HepG2 (cell line): ENCODE data around the gene FOSL2. TPM values are rescaled to one million over a fixed set of nuclear protein-coding genes. Genes with fewer than 3 reads are reported as not detected.

Experiments
- ATAC-seq: fragments of 200-7000 bp; cut with Tn5 transposase; 3 replicates; pipeline ENCODE4 v1.9.1; 2020; ENCODE audit warnings: mild to moderate bottlenecking, moderate library complexity
- BruUV-seq: library from RNA; stranded (reverse); fragments of 400-500 nt; replicated peaks from 2 replicates; lab custom pipeline; 2021; lab: Mats Ljungman, UMichigan
- CTCF ChIA-PET: fragments of 300-600 bp; formaldehyde crosslinking; extraction: SDS; loops from one replicate; lab custom pipeline; 2021; ENCODE audit warnings: low total read pairs, inconsistent platforms, low intra/inter-chr PET ratio; lab: Yijun Ruan, JAX
- POLR2A ChIA-PET: fragments of 350-600 bp; sonication (Branson Sonifier 250); formaldehyde crosslinking; loops from one replicate; lab custom pipeline; 2020; ENCODE audit warnings: antibody characterized with exemption, inconsistent platforms; lab: Yijun Ruan, JAX
- DNase-seq: peaks from one replicate; pipeline ENCODE4 v3.0.0-alpha.2; 2015; ENCODE audit warnings: low spot score
- FAIRE-seq: peaks from 3 replicates; lab custom pipeline; 2011; peaks lifted over from hg19 to GRCh38; lab: Jason Lieb, UNC
- H2AFZ ChIP-seq: one replicate; pipeline ENCODE4 v1.6.1; 2011; ENCODE audit warnings: low read length, inconsistent platforms
- H3K27ac ChIP-seq: fragments of 300-600 bp; 3 replicates; pipeline ENCODE4 v1.8.0; 2011; ENCODE audit warnings: mixed run types, mild to moderate bottlenecking, mixed read lengths, low read length, inconsistent platforms; ENCODE audit not compliant: insufficient read depth; ENCODE audit errors: extremely low read length
- H3K27me3 ChIP-seq, 2 experiments: fragments of 200-600 bp in 1 of 2; 2 replicates in 1 of 2; 3 replicates in 1 of 2; pipeline versions ENCODE4 v1.6.0 to v1.8.0; 2011; ENCODE audit warnings: low read length in 2 of 2, mild to moderate bottlenecking in 2 of 2, moderate library complexity in 2 of 2, inconsistent platforms in 1 of 2; ENCODE audit not compliant: insufficient read depth in 2 of 2, control insufficient read depth in 1 of 2
- H3K36me3 ChIP-seq, 2 experiments: fragments of 200-600 bp in 1 of 2; replicated peaks in 1 of 2; 2 replicates in 1 of 2; 3 replicates in 1 of 2; pipeline versions ENCODE4 v1.5.1 to v1.8.0; 2011; ENCODE audit warnings: low read length in 2 of 2, inconsistent platforms in 1 of 2; ENCODE audit not compliant: insufficient read depth in 2 of 2, control insufficient read depth in 1 of 2
- H3K4me1 ChIP-seq: 2 replicates; pipeline ENCODE4 v1.5.1; 2012; ENCODE audit warnings: low read length, inconsistent platforms; ENCODE audit not compliant: insufficient read depth
- H3K4me2 ChIP-seq: 2 replicates; pipeline ENCODE4 v1.6.0; 2011; ENCODE audit warnings: low read depth, low read length, inconsistent platforms
- H3K4me3 ChIP-seq, 3 experiments: fragments of 200-600 bp in 1 of 3; sonication (generic), shearing (Covaris generic) in 1 of 3; replicated peaks in 1 of 3; 2 replicates each; pipeline ENCODE4 v1.5.1; 2011 to 2016; ENCODE audit warnings: low read length in 3 of 3, inconsistent platforms in 2 of 3, low read depth in 2 of 3, mild to moderate bottlenecking in 2 of 3, control low read depth in 1 of 3, mixed read lengths in 1 of 3; ENCODE audit not compliant: insufficient read depth in 1 of 3
- H3K79me2 ChIP-seq: one replicate; pipeline ENCODE4 v1.6.1; 2011; ENCODE audit warnings: low read length, inconsistent platforms; ENCODE audit not compliant: insufficient read depth
- H3K9ac ChIP-seq: 2 replicates; pipeline ENCODE4 v1.6.0; 2011; ENCODE audit warnings: mild to moderate bottlenecking, low read depth, low read length, inconsistent platforms; ENCODE audit not compliant: insufficient read depth
- H3K9me3 ChIP-seq: 2 replicates; pipeline ENCODE4 v1.5.1; 2012; ENCODE audit warnings: mild to moderate bottlenecking, low read length
- H4K20me1 ChIP-seq: 2 replicates; pipeline ENCODE4 v1.6.0; 2011; ENCODE audit warnings: inconsistent platforms, mild to moderate bottlenecking, low read length, moderate library complexity; ENCODE audit not compliant: insufficient read depth
- FOSL2 ChIP-seq: sonication (generic); formaldehyde crosslinking; IDR thresholded peaks from 2 replicates; pipeline ENCODE4 v1.4.0; 2020; ENCODE audit warnings: missing genetic modification reagents
- GABPB1 ChIP-seq: IDR thresholded peaks from 2 replicates; pipeline ENCODE4 v1.6.1; 2016; ENCODE audit warnings: mild to moderate bottlenecking, missing genetic modification reagents, moderate library complexity, missing compliant biosample characterization
- KAT8 ChIP-seq: IDR thresholded peaks from 2 replicates; pipeline ENCODE4 v1.6.1; 2016; ENCODE audit warnings: missing genetic modification reagents, missing compliant biosample characterization
- MTA1 ChIP-seq: sonication (generic); formaldehyde crosslinking; IDR thresholded peaks from 2 replicates; pipeline ENCODE4 v1.4.0; 2020; ENCODE audit warnings: missing genetic modification reagents, mild to moderate bottlenecking, borderline replicate concordance
- RFX3 ChIP-seq: IDR thresholded peaks from 2 replicates; pipeline ENCODE4 v1.6.1; 2016; ENCODE audit warnings: missing biosample characterization, missing genetic modification reagents
- ZNF432 ChIP-seq: sonication (generic); formaldehyde crosslinking; IDR thresholded peaks from 2 replicates; pipeline ENCODE4 v1.5.0; 2020; ENCODE audit warnings: missing genetic modification reagents, mild to moderate bottlenecking, borderline replicate concordance
- ZNF577 ChIP-seq: sonication (generic); formaldehyde crosslinking; IDR thresholded peaks from 2 replicates; pipeline ENCODE4 v1.4.0; 2020; ENCODE audit warnings: mild to moderate bottlenecking, low read depth, missing genetic modification reagents, borderline replicate concordance
- ZNF629 ChIP-seq: sonication (generic); formaldehyde crosslinking; conservative IDR thresholded peaks from 2 replicates; pipeline ENCODE4 v1.5.0; 2020; ENCODE audit warnings: missing genetic modification reagents
- WGBS: methylation state at CpG from one replicate; pipeline ENCODE4 v1.1.6; 2017; ENCODE audit warnings: low lambda C conversion rate; 5-methylcytosine and 5-hydroxymethylcytosine counted together
- in situ Hi-C: cut with HindIII; loops from 2 replicates; pipeline ENCODE4 v1.10.0; 2017; ENCODE audit warnings: low pct_unique_long_range_greater_than_20kb; ENCODE audit not compliant: extremely low pct_ligation_motif_present
- intact Hi-C: fragments of 100-400 bp; cut with micrococcal nuclease; formaldehyde crosslinking; loops from one replicate; pipeline ENCODE4 v1.10.0; 2022; ENCODE audit not compliant: unreplicated experiment
- polyA plus RNA-seq, 8 experiments: library from polyadenylated mRNA; depleted of rRNA in 3 of 8; stranded (reverse) in 7 of 8; unstranded in 1 of 8; fragments of >200 nt; fragmentation: Illumina TruSeq in 4 of 8; extraction: Trizol in 4 of 8; gene quantifications; 2 replicates each; pipeline versions ENCODE4 v1.2.1 to v1.2.3, GENCODE V29; 2011 to 2016; ENCODE audit warnings: low read depth in 4 of 8, missing spikeins in 1 of 8, mixed read lengths in 1 of 8; ENCODE audit not compliant: insufficient read depth in 1 of 8
- total RNA-seq, 5 experiments: library from RNA; depleted of rRNA; stranded (reverse); fragments of >200 nt; fragmentation: Illumina TruSeq; extraction: Trizol; gene quantifications; 2 replicates each; pipeline ENCODE4 v1.2.3, GENCODE V29; 2016; ENCODE audit warnings: low read depth in 1 of 5
- TF ChIP-seq, protein P1 (sequence below): sonication (generic); formaldehyde crosslinking; IDR thresholded peaks from 2 replicates; pipeline ENCODE4 v1.9.0; 2021; ENCODE audit warnings: missing genetic modification reagents, borderline replicate concordance
- TF ChIP-seq, protein P2 (sequence below): sonication (generic); formaldehyde crosslinking; IDR thresholded peaks from 2 replicates; pipeline ENCODE4 v1.4.0; 2020; ENCODE audit warnings: missing genetic modification reagents
- TF ChIP-seq, protein P3 (sequence below): sonication (generic); formaldehyde crosslinking; IDR thresholded peaks from 2 replicates; pipeline ENCODE4 v1.9.0; 2022; ENCODE audit warnings: low read depth, missing genetic modification reagents

FOSL2 gene
- total and polyA plus RNA-seq, 2 of the 13 experiments (the other 11 are each of a cell fraction or from before 2014, with no cell fraction given): 3.4 to 18.1 TPM

DNA sequence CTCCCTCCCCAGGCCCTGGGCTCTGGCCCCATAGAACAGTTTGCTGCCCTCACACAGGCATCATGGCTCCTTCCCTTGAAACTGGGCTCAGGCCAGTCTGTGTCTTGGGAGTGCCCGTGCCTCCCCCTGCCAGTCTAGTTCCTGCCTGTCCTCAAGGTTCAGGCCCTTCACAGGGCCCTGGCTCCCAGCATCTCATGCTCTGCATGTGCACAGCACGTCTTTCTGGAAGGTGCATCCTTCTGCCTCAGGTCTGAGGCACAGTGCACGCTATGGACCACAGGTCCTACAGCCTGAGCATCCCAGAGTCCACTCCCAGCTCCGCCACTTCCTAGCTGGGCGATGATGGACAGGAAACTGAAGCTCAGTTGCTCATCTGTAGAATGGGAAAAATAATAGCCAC, 35.6 kb upstream of the FOSL2 start:
- no peak for TF ChIP-seq FOSL2 (CRISPR knock-in tag)
- 0 out of 2 replicates have a peak, but pooled peaks have one; percentile 23 for TF ChIP-seq MTA1
- 0 out of 2 replicates have a peak, but pooled peaks have one; percentile 28 for TF ChIP-seq ZNF629 (CRISPR knock-in tag)
- TF ChIP-seq, protein P1, sequence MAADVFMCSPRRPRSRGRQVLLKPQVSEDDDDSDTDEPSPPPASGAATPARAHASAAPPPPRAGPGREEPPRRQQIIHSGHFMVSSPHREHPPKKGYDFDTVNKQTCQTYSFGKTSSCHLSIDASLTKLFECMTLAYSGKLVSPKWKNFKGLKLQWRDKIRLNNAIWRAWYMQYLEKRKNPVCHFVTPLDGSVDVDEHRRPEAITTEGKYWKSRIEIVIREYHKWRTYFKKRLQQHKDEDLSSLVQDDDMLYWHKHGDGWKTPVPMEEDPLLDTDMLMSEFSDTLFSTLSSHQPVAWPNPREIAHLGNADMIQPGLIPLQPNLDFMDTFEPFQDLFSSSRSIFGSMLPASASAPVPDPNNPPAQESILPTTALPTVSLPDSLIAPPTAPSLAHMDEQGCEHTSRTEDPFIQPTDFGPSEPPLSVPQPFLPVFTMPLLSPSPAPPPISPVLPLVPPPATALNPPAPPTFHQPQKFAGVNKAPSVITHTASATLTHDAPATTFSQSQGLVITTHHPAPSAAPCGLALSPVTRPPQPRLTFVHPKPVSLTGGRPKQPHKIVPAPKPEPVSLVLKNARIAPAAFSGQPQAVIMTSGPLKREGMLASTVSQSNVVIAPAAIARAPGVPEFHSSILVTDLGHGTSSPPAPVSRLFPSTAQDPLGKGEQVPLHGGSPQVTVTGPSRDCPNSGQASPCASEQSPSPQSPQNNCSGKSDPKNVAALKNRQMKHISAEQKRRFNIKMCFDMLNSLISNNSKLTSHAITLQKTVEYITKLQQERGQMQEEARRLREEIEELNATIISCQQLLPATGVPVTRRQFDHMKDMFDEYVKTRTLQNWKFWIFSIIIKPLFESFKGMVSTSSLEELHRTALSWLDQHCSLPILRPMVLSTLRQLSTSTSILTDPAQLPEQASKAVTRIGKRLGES (CRISPR knock-in tag): no peak
- no peak for TF ChIP-seq ZNF432
- no peak for TF ChIP-seq GABPB1
- TF ChIP-seq RFX3: no peak
- TF ChIP-seq, protein P2, sequence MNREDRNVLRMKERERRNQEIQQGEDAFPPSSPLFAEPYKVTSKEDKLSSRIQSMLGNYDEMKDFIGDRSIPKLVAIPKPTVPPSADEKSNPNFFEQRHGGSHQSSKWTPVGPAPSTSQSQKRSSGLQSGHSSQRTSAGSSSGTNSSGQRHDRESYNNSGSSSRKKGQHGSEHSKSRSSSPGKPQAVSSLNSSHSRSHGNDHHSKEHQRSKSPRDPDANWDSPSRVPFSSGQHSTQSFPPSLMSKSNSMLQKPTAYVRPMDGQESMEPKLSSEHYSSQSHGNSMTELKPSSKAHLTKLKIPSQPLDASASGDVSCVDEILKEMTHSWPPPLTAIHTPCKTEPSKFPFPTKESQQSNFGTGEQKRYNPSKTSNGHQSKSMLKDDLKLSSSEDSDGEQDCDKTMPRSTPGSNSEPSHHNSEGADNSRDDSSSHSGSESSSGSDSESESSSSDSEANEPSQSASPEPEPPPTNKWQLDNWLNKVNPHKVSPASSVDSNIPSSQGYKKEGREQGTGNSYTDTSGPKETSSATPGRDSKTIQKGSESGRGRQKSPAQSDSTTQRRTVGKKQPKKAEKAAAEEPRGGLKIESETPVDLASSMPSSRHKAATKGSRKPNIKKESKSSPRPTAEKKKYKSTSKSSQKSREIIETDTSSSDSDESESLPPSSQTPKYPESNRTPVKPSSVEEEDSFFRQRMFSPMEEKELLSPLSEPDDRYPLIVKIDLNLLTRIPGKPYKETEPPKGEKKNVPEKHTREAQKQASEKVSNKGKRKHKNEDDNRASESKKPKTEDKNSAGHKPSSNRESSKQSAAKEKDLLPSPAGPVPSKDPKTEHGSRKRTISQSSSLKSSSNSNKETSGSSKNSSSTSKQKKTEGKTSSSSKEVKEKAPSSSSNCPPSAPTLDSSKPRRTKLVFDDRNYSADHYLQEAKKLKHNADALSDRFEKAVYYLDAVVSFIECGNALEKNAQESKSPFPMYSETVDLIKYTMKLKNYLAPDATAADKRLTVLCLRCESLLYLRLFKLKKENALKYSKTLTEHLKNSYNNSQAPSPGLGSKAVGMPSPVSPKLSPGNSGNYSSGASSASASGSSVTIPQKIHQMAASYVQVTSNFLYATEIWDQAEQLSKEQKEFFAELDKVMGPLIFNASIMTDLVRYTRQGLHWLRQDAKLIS (CRISPR knock-in tag): no peak
- no peak for TF ChIP-seq KAT8 (CRISPR knock-in tag)
- TF ChIP-seq, protein P3, sequence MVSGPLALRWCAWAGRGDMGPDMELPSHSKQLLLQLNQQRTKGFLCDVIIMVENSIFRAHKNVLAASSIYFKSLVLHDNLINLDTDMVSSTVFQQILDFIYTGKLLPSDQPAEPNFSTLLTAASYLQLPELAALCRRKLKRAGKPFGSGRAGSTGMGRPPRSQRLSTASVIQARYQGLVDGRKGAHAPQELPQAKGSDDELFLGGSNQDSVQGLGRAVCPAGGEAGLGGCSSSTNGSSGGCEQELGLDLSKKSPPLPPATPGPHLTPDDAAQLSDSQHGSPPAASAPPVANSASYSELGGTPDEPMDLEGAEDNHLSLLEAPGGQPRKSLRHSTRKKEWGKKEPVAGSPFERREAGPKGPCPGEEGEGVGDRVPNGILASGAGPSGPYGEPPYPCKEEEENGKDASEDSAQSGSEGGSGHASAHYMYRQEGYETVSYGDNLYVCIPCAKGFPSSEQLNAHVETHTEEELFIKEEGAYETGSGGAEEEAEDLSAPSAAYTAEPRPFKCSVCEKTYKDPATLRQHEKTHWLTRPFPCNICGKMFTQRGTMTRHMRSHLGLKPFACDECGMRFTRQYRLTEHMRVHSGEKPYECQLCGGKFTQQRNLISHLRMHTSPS (CRISPR knock-in tag): peak; percentile 50; the same call in 1 of the 2 replicates
- no peak for TF ChIP-seq ZNF577 (CRISPR knock-in tag)
- Histone ChIP-seq H3K27me3 (peaks cover 0 to 15% of the 10 kb centered on the region in 2 experiments; a peak in 4 of 5 replicates), H3K36me3 (no peaks in the 10 kb centered on the region), H2AFZ (no peak overlapping the region), H3K9me3 (no peaks in the 10 kb centered on the region), H3K9ac (no peak overlapping the region), H3K79me2 (no peaks in the 10 kb centered on the region), H3K4me3 (no peak overlapping the region), H3K4me2 (peak overlapping the region; percentile 67), H4K20me1 (no peaks in the 10 kb centered on the region), H3K4me1 (peaks cover 50% of the 10 kb centered on the region), H3K27ac (no peak overlapping the region)
- FAIRE-seq: no peak
- WGBS: 61% methylated on average over 4 of the region's 5 CpGs
- intact Hi-C loops (loop anchor here (5.0 kb wide), 1 partner anchor 35 kb away; the partner anchor contains the start of gene FOSL2), in situ Hi-C loops (no loop called here)
- no TSS peak for BruUV-seq
- POLR2A ChIA-PET: interaction anchor here (1.2 to 1.4 kb wide), 2 partner anchors 40 to 604 kb away, joined by 3 to 4 read pairs; no protein-coding TSS in a partner anchor
- CTCF ChIA-PET: no interaction called here
- ATAC-seq: no peak
- DNase-seq: no peak
